K562 (cell line): ENCODE data around the gene VPS35. TPM values are rescaled to one million over a fixed set of nuclear protein-coding genes. Genes with fewer than 3 reads are reported as not detected.

Experiments used
- BRD9 ChIP-seq: fragments of 450-650 bp; IDR thresholded peaks from 2 replicates; pipeline ENCODE4 v1.6.1; 2018; ENCODE audit warnings: low read depth; ENCODE audit not compliant: partially characterized antibody
- E2F3 ChIP-seq: fragments of 250-450 bp; sonication (Bioruptor Pico); IDR thresholded peaks from 2 replicates; pipeline ENCODE4 v1.4.0; 2020; ENCODE audit warnings: mild to moderate bottlenecking
- GABPA ChIP-seq: fragments of 200-800 bp; sonication (Bioruptor generic); conservative IDR thresholded peaks from 2 replicates; pipeline ENCODE4 v1.6.1; 2016; ENCODE audit warnings: low read depth, missing genetic modification characterization, missing compliant biosample characterization
- GTF2A2 ChIP-seq: IDR thresholded peaks from 2 replicates; pipeline ENCODE4 v1.6.1; 2016; ENCODE audit warnings: mild to moderate bottlenecking, missing genetic modification characterization, missing compliant biosample characterization
- GTF2F1 ChIP-seq: IDR thresholded peaks from 2 replicates; pipeline ENCODE4 v1.6.1; 2011; ENCODE audit warnings: low read depth, low read length, improper control_type of control experiment
- HCFC1 ChIP-seq: IDR thresholded peaks from 2 replicates; pipeline ENCODE4 v1.6.1; 2012; ENCODE audit warnings: low read depth, low read length, improper control_type of control experiment
- IFI16 ChIP-seq: fragments of 250-450 bp; sonication (Bioruptor Pico); IDR thresholded peaks from 2 replicates; pipeline ENCODE4 v2.1.2; 2022; ENCODE audit warnings: mild to moderate bottlenecking, inconsistent platforms
- KDM2B ChIP-seq: fragments of 250-450 bp; sonication (Bioruptor Pico); IDR thresholded peaks from 2 replicates; pipeline ENCODE4 v1.8.0; 2021; ENCODE audit warnings: mild to moderate bottlenecking, moderate library complexity
- KLF13 ChIP-seq: fragments of 450-650 bp; IDR thresholded peaks from 2 replicates; pipeline ENCODE4 v1.6.1; 2016; ENCODE audit warnings: missing genetic modification characterization, low read depth, mild to moderate bottlenecking, missing compliant biosample characterization, moderate library complexity, borderline replicate concordance
- MCM5 ChIP-seq: fragments of 450-650 bp; IDR thresholded peaks from 2 replicates; pipeline ENCODE4 v1.6.1; 2016; ENCODE audit warnings: low read depth
- MXI1 ChIP-seq: IDR thresholded peaks from 2 replicates; pipeline ENCODE4 v1.6.1; 2011; ENCODE audit warnings: low read depth, mild to moderate bottlenecking, improper control_type of control experiment, low read length
- PYGO2 ChIP-seq: fragments of 450-650 bp; IDR thresholded peaks from 2 replicates; pipeline ENCODE4 v1.6.1; 2016; ENCODE audit warnings: mild to moderate bottlenecking, missing genetic modification characterization, moderate library complexity, missing compliant biosample characterization
- RBM39 ChIP-seq: fragments of 200-400 bp; formaldehyde crosslinking; optimal IDR thresholded peaks from 2 replicates; pipeline ENCODE3; 2018; ENCODE audit warnings: low read depth, low read length
- SIN3B ChIP-seq: fragments of 450-650 bp; IDR thresholded peaks from 2 replicates; pipeline ENCODE4 v1.6.1; 2017; ENCODE audit warnings: low read depth, mild to moderate bottlenecking, moderate library complexity
- SMARCA4 ChIP-seq: fragments of 450-650 bp; IDR thresholded peaks from 2 replicates; pipeline ENCODE4 v1.6.1; 2016
- TSC22D4 ChIP-seq: fragments of 450-650 bp; IDR thresholded peaks from 2 replicates; pipeline ENCODE4 v1.6.1; 2016; ENCODE audit warnings: missing genetic modification characterization, missing biosample characterization, control low read depth
- ZNF232 ChIP-seq: sonication (generic); formaldehyde crosslinking; IDR thresholded peaks from 2 replicates; pipeline ENCODE4 v1.8.0; 2022; ENCODE audit warnings: mild to moderate bottlenecking, missing genetic modification reagents
- polyA plus RNA-seq, 8 experiments: library from polyadenylated mRNA; depleted of rRNA in 4 of 8; stranded (reverse) in 5 of 8; unstranded in 3 of 8; fragments of >200 nt; fragmentation: Nextera tagmentation in 2 of 8; fragmentation: Illumina TruSeq in 1 of 8; extraction: Ambion mirVana in 2 of 8; extraction: Trizol in 1 of 8; gene quantifications; 2 replicates each; pipeline versions ENCODE4 v1.2.1 to v1.2.3, GENCODE V29; 2011 to 2014; ENCODE audit warnings: inconsistent platforms in 1 of 8, missing spikeins in 1 of 8
- total RNA-seq, 7 experiments: library from RNA; depleted of rRNA in 6 of 7; stranded (reverse); fragments of >200 nt in 6 of 7; fragmentation: Illumina TruSeq in 2 of 7; extraction: Trizol in 2 of 7; gene quantifications; 2 replicates each; pipeline versions ENCODE4 v1.2.1 to v1.2.3, GENCODE V29; 2011 to 2021; ENCODE audit warnings: low replicate concordance in 1 of 7
- TF ChIP-seq, protein P1 (sequence below): fragments of 200-400 bp; formaldehyde crosslinking; IDR thresholded peaks from 2 replicates; pipeline ENCODE4 v1.6.1; 2017; ENCODE audit warnings: mild to moderate bottlenecking, low read depth, low read length, moderate library complexity
- TF ChIP-seq, protein P2 (sequence below): fragments of 250-450 bp; sonication (Bioruptor Pico); IDR thresholded peaks from 2 replicates; pipeline ENCODE4 v1.4.0; 2020; ENCODE audit warnings: borderline replicate concordance
- TF ChIP-seq, protein P3 (sequence below): IDR thresholded peaks from 2 replicates; pipeline ENCODE4 v1.6.1; 2011; ENCODE audit not compliant: insufficient read length; ENCODE audit errors: extremely low read depth
- TF ChIP-seq, protein P4 (sequence below): fragments of 450-650 bp; IDR thresholded peaks from one replicate; pipeline ENCODE4 v1.6.1; 2018; ENCODE audit warnings: mild to moderate bottlenecking, moderate library complexity; ENCODE audit not compliant: partially characterized antibody

The VPS35 gene
- total and polyA plus RNA-seq, 9 of the 15 experiments (the other 6 are each of a cell fraction or from before 2014, with no cell fraction given) = 32.7 to 131 (median 66.2) TPM

DNA sequence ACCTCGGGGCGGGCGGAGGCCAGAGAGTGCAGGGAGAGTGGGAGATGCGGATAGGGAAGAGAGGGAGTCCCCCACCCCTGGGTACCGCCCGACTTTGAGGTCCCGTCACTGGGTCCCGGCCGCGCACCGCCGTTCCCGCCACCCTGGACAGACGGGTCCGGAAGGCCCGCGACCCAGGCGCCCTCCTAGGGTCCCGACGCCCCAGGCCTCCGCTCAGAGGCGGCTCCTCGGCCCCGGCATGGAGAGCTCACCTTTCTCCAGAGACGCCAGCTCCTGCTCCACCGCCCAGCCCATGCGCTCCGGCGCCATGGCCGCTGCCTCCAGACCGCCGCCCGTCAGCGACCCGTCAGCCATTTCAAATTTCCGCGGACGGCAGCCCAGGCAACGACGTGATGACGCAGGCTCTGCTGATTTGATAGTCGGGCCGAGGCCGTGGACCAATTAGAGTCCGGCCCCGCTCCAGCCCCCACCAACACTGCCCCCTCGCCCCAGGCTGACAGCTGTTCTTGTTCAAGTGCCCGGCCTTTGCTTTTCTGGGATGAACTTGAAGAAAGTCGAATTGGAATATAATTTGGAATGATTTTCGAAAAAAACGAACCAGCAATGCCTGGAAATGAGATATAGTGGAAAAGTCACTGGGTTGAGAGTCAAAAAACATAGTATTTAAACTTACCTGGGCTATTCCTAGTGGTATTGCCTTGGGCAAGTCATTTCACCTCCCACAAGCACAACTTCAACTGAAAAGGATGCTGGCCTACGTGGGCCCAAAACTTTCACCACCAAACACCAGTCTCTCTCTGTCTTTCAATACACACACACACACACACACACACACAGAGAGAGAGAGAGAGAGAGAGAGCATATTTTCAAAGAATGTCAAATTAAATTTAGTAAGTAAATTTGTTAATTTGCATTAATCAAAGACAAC, 67.7 kb downstream of the VPS35 start, which contains the start of gene SHCBP1 (continued):
- TF ChIP-seq TSC22D4 (tag) (no peak), SIN3B (peak; percentile 89), HCFC1 (peak; percentile 44; the same call in 1 of the 2 replicates), IFI16 (CRISPR knock-in tag) (no peak), RBM39 (no peak), KDM2B (CRISPR knock-in tag) (no peak), ZNF232 (no peak; the same call in 1 of the 2 replicates), PYGO2 (tag) (no peak), GTF2F1 (0 out of 2 replicates have a peak, but pooled peaks have one; percentile 69), SMARCA4 (0 out of 2 replicates have a peak, but pooled peaks have one; percentile 12), MCM5 (no peak), BRD9 (no peak), KLF13 (tag) (no peak), E2F3 (CRISPR knock-in tag) (peak; percentile 90), GTF2A2 (tag) (no peak), GABPA (no peak), MXI1 (peak; percentile 52; the same call in 1 of the 2 replicates)
- TF ChIP-seq, protein P1, sequence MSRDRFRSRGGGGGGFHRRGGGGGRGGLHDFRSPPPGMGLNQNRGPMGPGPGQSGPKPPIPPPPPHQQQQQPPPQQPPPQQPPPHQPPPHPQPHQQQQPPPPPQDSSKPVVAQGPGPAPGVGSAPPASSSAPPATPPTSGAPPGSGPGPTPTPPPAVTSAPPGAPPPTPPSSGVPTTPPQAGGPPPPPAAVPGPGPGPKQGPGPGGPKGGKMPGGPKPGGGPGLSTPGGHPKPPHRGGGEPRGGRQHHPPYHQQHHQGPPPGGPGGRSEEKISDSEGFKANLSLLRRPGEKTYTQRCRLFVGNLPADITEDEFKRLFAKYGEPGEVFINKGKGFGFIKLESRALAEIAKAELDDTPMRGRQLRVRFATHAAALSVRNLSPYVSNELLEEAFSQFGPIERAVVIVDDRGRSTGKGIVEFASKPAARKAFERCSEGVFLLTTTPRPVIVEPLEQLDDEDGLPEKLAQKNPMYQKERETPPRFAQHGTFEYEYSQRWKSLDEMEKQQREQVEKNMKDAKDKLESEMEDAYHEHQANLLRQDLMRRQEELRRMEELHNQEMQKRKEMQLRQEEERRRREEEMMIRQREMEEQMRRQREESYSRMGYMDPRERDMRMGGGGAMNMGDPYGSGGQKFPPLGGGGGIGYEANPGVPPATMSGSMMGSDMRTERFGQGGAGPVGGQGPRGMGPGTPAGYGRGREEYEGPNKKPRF = no peak
- TF ChIP-seq, protein P2, sequence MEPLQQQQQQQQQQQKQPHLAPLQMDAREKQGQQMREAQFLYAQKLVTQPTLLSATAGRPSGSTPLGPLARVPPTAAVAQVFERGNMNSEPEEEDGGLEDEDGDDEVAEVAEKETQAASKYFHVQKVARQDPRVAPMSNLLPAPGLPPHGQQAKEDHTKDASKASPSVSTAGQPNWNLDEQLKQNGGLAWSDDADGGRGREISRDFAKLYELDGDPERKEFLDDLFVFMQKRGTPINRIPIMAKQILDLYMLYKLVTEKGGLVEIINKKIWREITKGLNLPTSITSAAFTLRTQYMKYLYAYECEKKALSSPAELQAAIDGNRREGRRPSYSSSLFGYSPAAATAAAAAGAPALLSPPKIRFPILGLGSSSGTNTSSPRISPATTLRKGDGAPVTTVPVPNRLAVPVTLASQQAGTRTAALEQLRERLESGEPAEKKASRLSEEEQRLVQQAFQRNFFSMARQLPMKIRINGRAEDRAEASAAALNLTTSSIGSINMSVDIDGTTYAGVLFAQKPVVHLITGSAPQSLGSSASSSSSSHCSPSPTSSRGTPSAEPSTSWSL (CRISPR knock-in tag) = no peak
- TF ChIP-seq, protein P3, sequence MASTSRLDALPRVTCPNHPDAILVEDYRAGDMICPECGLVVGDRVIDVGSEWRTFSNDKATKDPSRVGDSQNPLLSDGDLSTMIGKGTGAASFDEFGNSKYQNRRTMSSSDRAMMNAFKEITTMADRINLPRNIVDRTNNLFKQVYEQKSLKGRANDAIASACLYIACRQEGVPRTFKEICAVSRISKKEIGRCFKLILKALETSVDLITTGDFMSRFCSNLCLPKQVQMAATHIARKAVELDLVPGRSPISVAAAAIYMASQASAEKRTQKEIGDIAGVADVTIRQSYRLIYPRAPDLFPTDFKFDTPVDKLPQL = no peak
- TF ChIP-seq, protein P4, sequence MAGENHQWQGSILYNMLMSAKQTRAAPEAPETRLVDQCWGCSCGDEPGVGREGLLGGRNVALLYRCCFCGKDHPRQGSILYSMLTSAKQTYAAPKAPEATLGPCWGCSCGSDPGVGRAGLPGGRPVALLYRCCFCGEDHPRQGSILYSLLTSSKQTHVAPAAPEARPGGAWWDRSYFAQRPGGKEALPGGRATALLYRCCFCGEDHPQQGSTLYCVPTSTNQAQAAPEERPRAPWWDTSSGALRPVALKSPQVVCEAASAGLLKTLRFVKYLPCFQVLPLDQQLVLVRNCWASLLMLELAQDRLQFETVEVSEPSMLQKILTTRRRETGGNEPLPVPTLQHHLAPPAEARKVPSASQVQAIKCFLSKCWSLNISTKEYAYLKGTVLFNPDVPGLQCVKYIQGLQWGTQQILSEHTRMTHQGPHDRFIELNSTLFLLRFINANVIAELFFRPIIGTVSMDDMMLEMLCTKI = no peak
